K562 (cell line): ENCODE data around the gene PTRH2. TPM values are rescaled to one million over a fixed set of nuclear protein-coding genes. Genes with fewer than 3 reads are reported as not detected.

ENCODE experiments used
- BHLHE40 ChIP-seq: IDR thresholded peaks from 2 replicates; pipeline ENCODE4 v1.6.1; 2011; ENCODE audit warnings: low read length, improper control_type of control experiment
- CEBPG ChIP-seq, 3 experiments: fragments of 200-800 bp in 1 of 3; sonication (Bioruptor generic) in 1 of 3; sonication (generic) in 1 of 3; formaldehyde crosslinking in 1 of 3; IDR thresholded peaks in 2 of 3; conservative IDR thresholded peaks in 1 of 3; 2 replicates each; pipeline versions ENCODE4 v1.6.1 to v1.8.0; 2016 to 2022; ENCODE audit warnings: missing compliant biosample characterization in 2 of 3, missing genetic modification characterization in 2 of 3, mild to moderate bottlenecking in 1 of 3, missing genetic modification reagents in 1 of 3
- CHD2 ChIP-seq: IDR thresholded peaks from 2 replicates; pipeline ENCODE4 v1.6.1; 2011; ENCODE audit warnings: low read depth, low read length
- ETV1 ChIP-seq: fragments of 450-650 bp; conservative IDR thresholded peaks from 2 replicates; pipeline ENCODE4 v1.6.1; 2016; ENCODE audit warnings: missing genetic modification characterization, control low read depth, low read depth, missing compliant biosample characterization
- ETV5 ChIP-seq: sonication (generic); formaldehyde crosslinking; IDR thresholded peaks from 2 replicates; pipeline ENCODE4 v1.4.0; 2020; ENCODE audit warnings: low read depth, mild to moderate bottlenecking, missing genetic modification reagents
- EWSR1 ChIP-seq: fragments of 450-650 bp; IDR thresholded peaks from 2 replicates; pipeline ENCODE4 v1.6.1; 2018; ENCODE audit warnings: borderline replicate concordance, mild to moderate bottlenecking, low read depth, moderate library complexity; ENCODE audit not compliant: partially characterized antibody
- FOXM1 ChIP-seq, 2 experiments: fragments of 450-650 bp in 1 of 2; sonication (generic) in 1 of 2; formaldehyde crosslinking in 1 of 2; IDR thresholded peaks; 2 replicates each; pipeline versions ENCODE4 v1.6.1 to v1.9.0; 2017 to 2022; ENCODE audit warnings: low read depth in 2 of 2, mild to moderate bottlenecking in 2 of 2, missing genetic modification reagents in 1 of 2, moderate library complexity in 1 of 2
- GABPB1 ChIP-seq: sonication (generic); formaldehyde crosslinking; IDR thresholded peaks from 2 replicates; pipeline ENCODE4 v1.8.0; 2022; ENCODE audit warnings: mild to moderate bottlenecking, missing genetic modification reagents
- LCOR ChIP-seq: sonication (generic); formaldehyde crosslinking; IDR thresholded peaks from 2 replicates; pipeline ENCODE4 v1.8.0; 2022; ENCODE audit warnings: mild to moderate bottlenecking, missing genetic modification reagents
- MAFK ChIP-seq: IDR thresholded peaks from 2 replicates; pipeline ENCODE4 v1.6.1; 2011; ENCODE audit warnings: low read length, improper control_type of control experiment
- MXD1 ChIP-seq: fragments of 250-450 bp; sonication (Bioruptor Pico); IDR thresholded peaks from 2 replicates; pipeline ENCODE4 v1.8.0; 2021; ENCODE audit warnings: borderline replicate concordance, mild to moderate bottlenecking, moderate library complexity; ENCODE audit not compliant: poor library complexity, severe bottlenecking
- MYNN ChIP-seq, 2 experiments: sonication (generic); formaldehyde crosslinking in 1 of 2; IDR thresholded peaks; 2 replicates each; pipeline versions ENCODE4 v1.5.0 to v1.6.1; 2016 to 2020; ENCODE audit warnings: antibody characterized with exemption in 1 of 2, missing genetic modification reagents in 1 of 2
- NELFE ChIP-seq: IDR thresholded peaks from 2 replicates; pipeline ENCODE4 v1.6.1; 2011; ENCODE audit warnings: mild to moderate bottlenecking; ENCODE audit not compliant: insufficient read depth, insufficient read length
- NR2C2 ChIP-seq, 2 experiments: fragments of 200-800 bp in 1 of 2; sonication (Bioruptor generic) in 1 of 2; sonication (generic) in 1 of 2; formaldehyde crosslinking in 1 of 2; IDR thresholded peaks; 2 replicates each; pipeline versions ENCODE4 v1.6.1 to v1.8.0; 2016 to 2022; ENCODE audit warnings: mild to moderate bottlenecking in 1 of 2, missing compliant biosample characterization in 1 of 2, missing genetic modification characterization in 1 of 2, missing genetic modification reagents in 1 of 2
- PHF20 ChIP-seq: fragments of 450-650 bp; IDR thresholded peaks from 2 replicates; pipeline ENCODE4 v1.6.1; 2018; ENCODE audit not compliant: partially characterized antibody
- POLR2AphosphoS2 ChIP-seq: IDR thresholded peaks from 2 replicates; pipeline ENCODE4 v1.6.1; 2012; ENCODE audit warnings: low read length, improper control_type of control experiment
- PYGO2 ChIP-seq: fragments of 450-650 bp; IDR thresholded peaks from 2 replicates; pipeline ENCODE4 v1.6.1; 2016; ENCODE audit warnings: mild to moderate bottlenecking, missing genetic modification characterization, moderate library complexity, missing compliant biosample characterization
- SIX5 ChIP-seq, 2 experiments: IDR thresholded peaks; 2 replicates each; pipeline ENCODE4 v1.6.1; 2011; ENCODE audit warnings: low read length in 2 of 2, borderline replicate concordance in 1 of 2, low read depth in 1 of 2, mild to moderate bottlenecking in 1 of 2, moderate library complexity in 1 of 2; ENCODE audit not compliant: insufficient read depth in 1 of 2
- U2AF1 ChIP-seq: fragments of 200-400 bp; formaldehyde crosslinking; optimal IDR thresholded peaks from 2 replicates; pipeline ENCODE3; 2017; ENCODE audit warnings: mild to moderate bottlenecking, low read depth, low read length, moderate library complexity
- ZBTB12 ChIP-seq: fragments of 250-450 bp; sonication (Bioruptor Pico); IDR thresholded peaks from 2 replicates; pipeline ENCODE4 v1.4.0; 2020
- polyA plus RNA-seq, 8 experiments: library from polyadenylated mRNA; depleted of rRNA in 4 of 8; stranded (reverse) in 5 of 8; unstranded in 3 of 8; fragments of >200 nt; fragmentation: Nextera tagmentation in 2 of 8; fragmentation: Illumina TruSeq in 1 of 8; extraction: Ambion mirVana in 2 of 8; extraction: Trizol in 1 of 8; gene quantifications; 2 replicates each; pipeline versions ENCODE4 v1.2.1 to v1.2.3, GENCODE V29; 2011 to 2014; ENCODE audit warnings: inconsistent platforms in 1 of 8, missing spikeins in 1 of 8
- total RNA-seq, 7 experiments: library from RNA; depleted of rRNA in 6 of 7; stranded (reverse); fragments of >200 nt in 6 of 7; fragmentation: Illumina TruSeq in 2 of 7; extraction: Trizol in 2 of 7; gene quantifications; 2 replicates each; pipeline versions ENCODE4 v1.2.1 to v1.2.3, GENCODE V29; 2011 to 2021; ENCODE audit warnings: low replicate concordance in 1 of 7

PTRH2 gene
- total and polyA plus RNA-seq, 9 of the 15 experiments (the other 6 are each of a cell fraction or from before 2014, with no cell fraction given): 53.1 to 210 (median 126) TPM

GRCh38 chr17:59707149-59707970 lies at the start of gene PTRH2, which contains the start of gene VMP1 (continued):
- TF ChIP-seq FOXM1 (IDR thresholded peaks at IDR 0.05; ENCODE audit: low read depth): no peak
- 0 out of 2 replicates have a peak, but pooled peaks have one; percentile 28 for TF ChIP-seq FOXM1 (CRISPR knock-in tag; IDR thresholded peaks at IDR 0.05; ENCODE audit: low read depth)
- TF ChIP-seq PYGO2 (tag): no peak
- peak; percentile 96 for TF ChIP-seq BHLHE40
- TF ChIP-seq CEBPG (CRISPR knock-in tag; IDR thresholded peaks at IDR 0.05): peak; percentile 61; the same call in 1 of the 2 replicates
- TF ChIP-seq CEBPG (tag; conservative IDR thresholded peaks at IDR 0.05 in 1 of 2, IDR thresholded peaks at IDR 0.05 in 1 of 2): peak in 1 of 2 experiments; percentile 47; a peak in 2 of 4 replicates
- TF ChIP-seq ZBTB12 (CRISPR knock-in tag): peak; percentile 91
- peak; percentile 83 for TF ChIP-seq LCOR (CRISPR knock-in tag)
- no peak for TF ChIP-seq U2AF1
- TF ChIP-seq POLR2AphosphoS2: 0 out of 2 replicates have a peak, but pooled peaks have one; percentile 79
- TF ChIP-seq MYNN (IDR thresholded peaks at IDR 0.05): peak; percentile 57; the same call in 1 of the 2 replicates
- no peak for TF ChIP-seq MYNN (CRISPR knock-in tag; IDR thresholded peaks at IDR 0.05)
- TF ChIP-seq NR2C2 (CRISPR knock-in tag; IDR thresholded peaks at IDR 0.05): peak; percentile 96
- peak; percentile 99 for TF ChIP-seq NR2C2 (tag; IDR thresholded peaks at IDR 0.05)
- TF ChIP-seq SIX5 (IDR thresholded peaks at IDR 0.05; ENCODE audit: borderline replicate concordance in 1 of 2, insufficient read depth in 1 of 2, low read depth in 1 of 2, low read length in 2 of 2): 0 out of 4 replicates have a peak, but pooled peaks of 1 of the 2 experiments have one; percentile 4
- TF ChIP-seq NELFE: no peak
- TF ChIP-seq EWSR1: no peak
- TF ChIP-seq PHF20: peak; percentile 70
- TF ChIP-seq ETV5 (CRISPR knock-in tag): peak; percentile 87
- TF ChIP-seq GABPB1 (CRISPR knock-in tag): peak; percentile 98
- TF ChIP-seq MXD1 (CRISPR knock-in tag): peak; percentile 91
- TF ChIP-seq MAFK: peak; percentile 59; the same call in 1 of the 2 replicates
- TF ChIP-seq ETV1 (tag): peak; percentile 92
- TF ChIP-seq CHD2: peak; percentile 98
